ENCODE data around the gene WDR17.

DNA sequence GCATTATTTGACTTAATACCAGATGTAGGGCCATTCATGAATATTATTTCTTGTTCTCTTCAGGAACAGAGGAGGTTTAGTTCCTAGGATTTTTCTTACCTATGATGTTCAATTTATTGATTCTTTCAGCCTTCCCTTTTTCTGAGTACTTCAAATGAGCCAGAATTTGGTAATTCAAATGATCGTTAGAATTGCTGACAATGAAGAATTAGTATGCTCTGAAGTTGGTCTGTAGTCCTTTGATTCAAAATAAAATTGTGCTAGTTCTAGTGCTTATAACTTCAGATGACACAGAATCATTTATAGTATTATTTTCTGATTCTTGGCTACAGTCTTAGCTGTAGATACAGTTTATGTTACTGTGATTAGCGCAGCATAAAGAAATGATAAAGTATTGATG lies 35.2 kb upstream of the WDR17 start:
- TF ChIP-seq YY1 (IDR thresholded peaks at IDR 0.05; ENCODE audit: insufficient read depth, insufficient read length) (no peak), SUZ12 (IDR thresholded peaks at IDR 0.05; ENCODE audit: extremely low read depth, insufficient read depth, insufficient read length) (no peak), ZNF274 (IDR thresholded peaks at IDR 0.05; ENCODE audit: low read depth, low read length) (no peak)
